HG03060 (cell line): ENCODE results near the gene COX5A.
"Not testable (repeated sequence)": the region's sequence is repeated elsewhere in the genome, so short reads cannot be mapped to it uniquely, and the experiment has no call there.

ENCODE experiments used
- ATAC-seq: cut with Tn5 transposase; IDR thresholded peaks from one replicate; pipeline ENCODE4 v1.9.1; 2021; ENCODE audit warnings: low read depth, moderate number of reproducible peaks; ENCODE audit not compliant: unreplicated experiment

The COX5A gene

GRCh38 chr15:74902295-74903075 lies 35.4 kb downstream of the COX5A start:
- ATAC-seq: no peak

GRCh38 chr15:74901612-74902063 lies 36.2 kb downstream of the COX5A start:
- ATAC-seq: no peak

GRCh38 chr15:74897300-74897701 lies 40.6 kb downstream of the COX5A start:
- ATAC-seq: no peak

- no peak for ATAC-seq
These were observed 41.6 kb downstream of the COX5A start for GRCh38 chr15:74896316-74896715.

GRCh38 chr15:74895830-74896229 lies 42.0 kb downstream of the COX5A start:
- ATAC-seq: no peak

GRCh38 chr15:74894383-74894782 lies 43.5 kb downstream of the COX5A start:
- not testable (repeated sequence) for ATAC-seq

- ATAC-seq: no peak
These were observed 44.2 kb downstream of the COX5A start for GRCh38 chr15:74893627-74894026.

- no peak for ATAC-seq
These were observed 44.9 kb downstream of the COX5A start for GRCh38 chr15:74892931-74893330.

- no peak for ATAC-seq
These were observed 45.6 kb downstream of the COX5A start for GRCh38 chr15:74892313-74892712.

- no peak for ATAC-seq
These were observed 46.4 kb downstream of the COX5A start for GRCh38 chr15:74891469-74891868.

GRCh38 chr15:74890665-74890960 lies 47.3 kb downstream of the COX5A start:
- ATAC-seq: no peak

- no peak for ATAC-seq
These were observed 47.8 kb downstream of the COX5A start, which contains the start of gene MPI for GRCh38 chr15:74889883-74890664. Gene MPI, plus strand, starts transcription at chr15:74890042. Its CDS starts 32 bp downstream, at chr15:74890074.

GRCh38 chr15:74889390-74889882 lies 48.4 kb downstream of the COX5A start:
- no peak for ATAC-seq

GRCh38 chr15:74888716-74889115 lies 49.2 kb downstream of the COX5A start:
- ATAC-seq: no peak

GRCh38 chr15:74887537-74888193 lies 50.2 kb downstream of the COX5A start:
- not testable (repeated sequence) for ATAC-seq

GRCh38 chr15:74885461-74885860 lies 52.4 kb downstream of the COX5A start:
- ATAC-seq: no peak

- no peak for ATAC-seq
These were observed 53.2 kb downstream of the COX5A start for GRCh38 chr15:74884428-74885223.

GRCh38 chr15:74882528-74882927 lies 55.3 kb downstream of the COX5A start:
- ATAC-seq: no peak

- no peak for ATAC-seq
These were observed 59.6 kb downstream of the COX5A start for GRCh38 chr15:74878273-74878672.

GRCh38 chr15:74873756-74874424 lies 64.0 kb downstream of the COX5A start:
- ATAC-seq: no peak
